ES-I3 (cell line): ENCODE data around the gene SLMAP.

Experiments
- H3K36me3 ChIP-seq: 2 replicates; pipeline ENCODE4 v1.6.1; 2013; ENCODE audit warnings: mild to moderate bottlenecking, low read length, control low read depth, moderate library complexity; ENCODE audit not compliant: insufficient read depth
- H3K4me1 ChIP-seq: 2 replicates; pipeline ENCODE4 v1.6.1; 2013; ENCODE audit warnings: mild to moderate bottlenecking, control low read depth, low read length; ENCODE audit not compliant: insufficient read depth
- H3K9ac ChIP-seq: 2 replicates; pipeline ENCODE4 v1.6.1; 2013; ENCODE audit warnings: low read depth, mild to moderate bottlenecking, low read length, moderate library complexity
- H3K9me3 ChIP-seq: 2 replicates; pipeline ENCODE4 v1.6.1; 2013; ENCODE audit warnings: mild to moderate bottlenecking, low read length, moderate library complexity; ENCODE audit not compliant: control insufficient read depth, insufficient read depth

SLMAP gene

GRCh38 chr3:57768595-57768994 lies 12.5 kb downstream of the SLMAP start:
- no peaks in the 10 kb centered on the region for H3K36me3 ChIP-seq
- no peaks in the 10 kb centered on the region for H3K9me3 ChIP-seq
- no peak overlapping the region for H3K9ac ChIP-seq
- 0 out of 2 replicates have a peak, but pooled peaks cover 8% of the 10 kb centered on the region for H3K4me1 ChIP-seq

- 0 out of 2 replicates have a peak, but pooled peaks cover 8% of the 10 kb centered on the region for H3K4me1 ChIP-seq
- no peak overlapping the region for H3K9ac ChIP-seq
- H3K36me3 ChIP-seq, result no peaks in the 10 kb centered on the region
- H3K9me3 ChIP-seq, result no peaks in the 10 kb centered on the region
Measured at GRCh38 chr3:57770009-57770827, 14.1 kb downstream of the SLMAP start.

- no peak overlapping the region for H3K9ac ChIP-seq
- H3K9me3 ChIP-seq, result no peaks in the 10 kb centered on the region
- no peaks in the 10 kb centered on the region for H3K36me3 ChIP-seq
- 0 out of 2 replicates have a peak, but pooled peaks cover 8% of the 10 kb centered on the region for H3K4me1 ChIP-seq
Measured at GRCh38 chr3:57772251-57772650, 16.1 kb downstream of the SLMAP start.

- H3K4me1 ChIP-seq, result no peaks in the 10 kb centered on the region
- H3K9me3 ChIP-seq, result no peaks in the 10 kb centered on the region
- no peak overlapping the region for H3K9ac ChIP-seq
- H3K36me3 ChIP-seq, result peaks cover 4% of the 10 kb centered on the region; the same call in 1 of the 2 replicates
Measured at GRCh38 chr3:57777774-57778173, 21.7 kb downstream of the SLMAP start.

GRCh38 chr3:57778494-57778893 lies 22.4 kb downstream of the SLMAP start:
- H3K9me3 ChIP-seq, result no peaks in the 10 kb centered on the region
- no peak overlapping the region for H3K9ac ChIP-seq
- H3K36me3 ChIP-seq, result peaks cover 4% of the 10 kb centered on the region; the same call in 1 of the 2 replicates
- H3K4me1 ChIP-seq, result no peaks in the 10 kb centered on the region

- peaks cover 4% of the 10 kb centered on the region; the same call in 1 of the 2 replicates for H3K36me3 ChIP-seq
Measured at GRCh38 chr3:57779666-57780065, 23.6 kb downstream of the SLMAP start.

GRCh38 chr3:57783186-57784088 lies 27.3 kb downstream of the SLMAP start:
- Histone ChIP-seq H3K36me3 (peaks cover 4% of the 10 kb centered on the region; the same call in 1 of the 2 replicates), H3K4me1 (peaks cover 9% of the 10 kb centered on the region), H3K9me3 (no peaks in the 10 kb centered on the region), H3K9ac (no peak overlapping the region)

More at GRCh38 chr3:57779666-57780065, 23.6 kb downstream of the SLMAP start:
- no peaks in the 10 kb centered on the region for H3K9me3 ChIP-seq
- no peak overlapping the region for H3K9ac ChIP-seq
- H3K4me1 ChIP-seq, result no peaks in the 10 kb centered on the region

GRCh38 chr3:57784089-57784735 lies 28.1 kb downstream of the SLMAP start:
- Histone ChIP-seq H3K4me1 (peaks cover 13% of the 10 kb centered on the region), H3K9ac (no peak overlapping the region), H3K9me3 (no peaks in the 10 kb centered on the region), H3K36me3 (peaks cover 4% of the 10 kb centered on the region; the same call in 1 of the 2 replicates)

GRCh38 chr3:57785446-57785845 lies 29.3 kb downstream of the SLMAP start:
- Histone ChIP-seq H3K36me3 (peaks cover 4% of the 10 kb centered on the region; the same call in 1 of the 2 replicates), H3K9me3 (no peaks in the 10 kb centered on the region), H3K4me1 (peaks cover 13% of the 10 kb centered on the region), H3K9ac (no peak overlapping the region)

- no peaks in the 10 kb centered on the region for H3K36me3 ChIP-seq
- H3K9me3 ChIP-seq, result no peaks in the 10 kb centered on the region
- peaks cover 13% of the 10 kb centered on the region for H3K4me1 ChIP-seq
- no peak overlapping the region for H3K9ac ChIP-seq
Measured at GRCh38 chr3:57787867-57788623, 31.9 kb downstream of the SLMAP start.

- no peaks in the 10 kb centered on the region for H3K36me3 ChIP-seq
- H3K9me3 ChIP-seq, result no peaks in the 10 kb centered on the region
- H3K9ac ChIP-seq, result no peak overlapping the region
- H3K4me1 ChIP-seq, result peaks cover 13% of the 10 kb centered on the region
Measured at GRCh38 chr3:57788624-57789018, 32.5 kb downstream of the SLMAP start.

- H3K9me3 ChIP-seq, result no peaks in the 10 kb centered on the region
- H3K9ac ChIP-seq, result no peak overlapping the region
- no peaks in the 10 kb centered on the region for H3K36me3 ChIP-seq
- peaks cover 13% of the 10 kb centered on the region for H3K4me1 ChIP-seq
Measured at GRCh38 chr3:57791245-57791644, 35.1 kb downstream of the SLMAP start.

GRCh38 chr3:57792198-57792597 lies 36.1 kb downstream of the SLMAP start:
- Histone ChIP-seq H3K9ac (no peak overlapping the region), H3K4me1 (peaks cover 13% of the 10 kb centered on the region), H3K36me3 (no peaks in the 10 kb centered on the region), H3K9me3 (no peaks in the 10 kb centered on the region)
